Stimulated activated CD8-positive, alpha-beta memory T cell treated with anti-CD3 and anti-CD28 coated beads, Interleukin-4, amount 100 ng/mL, for 48 hours (primary cell): ENCODE data around the gene DRD2.

ENCODE experiments used
- DNase-seq: peaks from one replicate; pipeline ENCODE4 v3.0.0-alpha.2; 2020

DRD2 gene

DNA sequence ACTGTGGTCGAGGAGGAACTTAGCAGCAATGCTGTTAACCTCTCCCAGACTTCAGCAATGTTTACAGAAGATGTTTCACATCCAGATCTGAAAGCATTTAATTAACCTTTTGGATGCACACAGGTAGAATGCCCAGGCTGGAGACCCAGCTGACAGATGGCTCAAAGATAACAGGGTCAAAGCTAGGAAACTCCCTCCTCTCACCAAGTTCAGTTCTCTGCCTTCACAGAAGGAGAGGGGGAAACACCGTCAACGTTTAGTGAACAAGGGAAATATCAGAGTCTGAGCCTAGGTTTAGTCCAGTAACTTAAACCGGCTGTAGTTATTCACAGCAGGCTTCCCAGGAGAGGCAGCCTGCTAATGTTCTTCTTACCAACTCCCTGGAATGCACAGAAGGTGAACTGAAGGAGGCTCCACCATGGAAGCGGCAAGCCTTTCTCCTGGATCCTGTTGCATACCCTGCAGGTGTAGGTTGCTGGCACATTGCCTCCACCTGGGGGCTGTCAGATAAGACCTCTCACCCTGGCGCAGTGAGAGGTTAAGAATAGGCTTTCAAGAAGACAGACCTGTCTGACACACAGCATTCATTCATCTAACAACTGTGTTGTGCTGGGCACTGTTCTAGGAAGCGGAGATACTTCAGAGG, 111.1 kb downstream of the DRD2 start:
- DNase-seq = no peak

DNA sequence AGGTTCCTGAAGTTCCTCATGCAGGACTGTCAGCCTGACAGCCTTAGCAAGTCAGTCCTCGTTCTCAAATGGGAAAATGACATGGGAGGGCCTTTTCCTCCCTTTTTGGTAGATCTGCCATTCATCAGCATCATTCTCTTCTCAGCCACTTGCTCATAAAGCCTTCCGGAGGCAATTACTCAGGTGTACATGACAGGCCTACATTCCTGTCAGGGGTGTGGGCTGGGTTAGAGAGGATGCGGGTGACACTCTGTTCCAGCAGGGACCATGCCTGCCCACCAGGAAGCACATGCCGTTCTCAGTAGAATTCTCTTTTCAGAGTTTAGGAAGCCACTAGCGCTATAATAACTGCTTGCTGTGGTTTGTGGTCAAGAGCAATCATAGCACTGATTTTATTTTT, 111.8 kb downstream of the DRD2 start:
- no peak for DNase-seq
